Retinal pigment epithelial cell (primary cell): ENCODE measurements around the gene EVL.

ENCODE experiments used
- DNase-seq: peaks from one replicate; pipeline ENCODE4 v3.0.0-alpha.2; 2010; ENCODE audit warnings: low read depth
- H3K4me3 ChIP-seq: 2 replicates; pipeline ENCODE4 v1.5.1; 2011; ENCODE audit warnings: mild to moderate bottlenecking, low read length, control low read depth, moderate library complexity
- TF ChIP-seq, protein P1 (sequence below): conservative IDR thresholded peaks from 2 replicates; pipeline ENCODE4 v1.5.1; 2011; ENCODE audit warnings: low read depth, low read length, control low read depth, inconsistent platforms

Gene EVL

DNA sequence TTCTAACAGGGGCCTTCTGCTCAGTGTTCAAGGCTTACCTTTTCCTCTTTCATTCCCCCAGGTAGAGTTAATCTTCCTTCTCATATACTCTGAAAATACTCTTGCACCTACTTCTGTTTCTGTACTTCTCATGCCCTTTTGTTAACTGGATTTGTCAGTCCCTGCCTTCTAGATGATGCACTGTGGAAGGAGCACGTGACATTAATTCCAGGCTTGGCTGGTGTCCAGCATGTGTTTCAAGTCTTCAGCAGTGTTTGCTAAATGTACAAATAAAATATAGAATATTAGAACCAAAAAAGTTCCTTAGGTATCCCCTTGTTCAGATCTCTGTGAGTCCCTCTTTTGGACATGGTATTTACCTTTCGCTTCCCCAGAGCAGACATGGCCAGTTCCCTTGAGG lies 27.9 kb upstream of the EVL start:
- H3K4me3 ChIP-seq: no peak overlapping the region
- peak; percentile 69 for DNase-seq
- TF ChIP-seq, protein P1, sequence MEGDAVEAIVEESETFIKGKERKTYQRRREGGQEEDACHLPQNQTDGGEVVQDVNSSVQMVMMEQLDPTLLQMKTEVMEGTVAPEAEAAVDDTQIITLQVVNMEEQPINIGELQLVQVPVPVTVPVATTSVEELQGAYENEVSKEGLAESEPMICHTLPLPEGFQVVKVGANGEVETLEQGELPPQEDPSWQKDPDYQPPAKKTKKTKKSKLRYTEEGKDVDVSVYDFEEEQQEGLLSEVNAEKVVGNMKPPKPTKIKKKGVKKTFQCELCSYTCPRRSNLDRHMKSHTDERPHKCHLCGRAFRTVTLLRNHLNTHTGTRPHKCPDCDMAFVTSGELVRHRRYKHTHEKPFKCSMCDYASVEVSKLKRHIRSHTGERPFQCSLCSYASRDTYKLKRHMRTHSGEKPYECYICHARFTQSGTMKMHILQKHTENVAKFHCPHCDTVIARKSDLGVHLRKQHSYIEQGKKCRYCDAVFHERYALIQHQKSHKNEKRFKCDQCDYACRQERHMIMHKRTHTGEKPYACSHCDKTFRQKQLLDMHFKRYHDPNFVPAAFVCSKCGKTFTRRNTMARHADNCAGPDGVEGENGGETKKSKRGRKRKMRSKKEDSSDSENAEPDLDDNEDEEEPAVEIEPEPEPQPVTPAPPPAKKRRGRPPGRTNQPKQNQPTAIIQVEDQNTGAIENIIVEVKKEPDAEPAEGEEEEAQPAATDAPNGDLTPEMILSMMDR: no peak

DNA sequence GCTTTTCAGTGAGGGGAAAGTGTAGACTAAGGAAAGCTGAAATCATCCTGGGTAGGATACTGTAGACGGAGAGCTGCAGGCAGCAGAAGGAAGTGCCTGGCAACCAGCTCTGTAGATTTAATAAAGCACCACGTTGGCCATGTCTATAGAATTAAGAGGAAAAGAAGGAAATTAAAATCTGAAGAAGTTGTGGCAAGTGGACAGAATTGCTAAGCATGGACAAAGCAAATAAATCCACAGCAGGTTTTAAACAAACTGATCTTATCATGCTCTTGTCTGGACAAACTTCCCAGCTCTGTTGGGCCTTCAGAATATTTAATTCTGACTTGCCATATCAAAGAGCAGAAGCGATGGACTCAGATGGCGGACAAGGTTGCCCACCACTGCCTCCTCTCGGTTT lies 27.2 kb upstream of the EVL start:
- H3K4me3 ChIP-seq: no peak overlapping the region
- DNase-seq: no peak
- TF ChIP-seq, protein P1: no peak

DNA sequence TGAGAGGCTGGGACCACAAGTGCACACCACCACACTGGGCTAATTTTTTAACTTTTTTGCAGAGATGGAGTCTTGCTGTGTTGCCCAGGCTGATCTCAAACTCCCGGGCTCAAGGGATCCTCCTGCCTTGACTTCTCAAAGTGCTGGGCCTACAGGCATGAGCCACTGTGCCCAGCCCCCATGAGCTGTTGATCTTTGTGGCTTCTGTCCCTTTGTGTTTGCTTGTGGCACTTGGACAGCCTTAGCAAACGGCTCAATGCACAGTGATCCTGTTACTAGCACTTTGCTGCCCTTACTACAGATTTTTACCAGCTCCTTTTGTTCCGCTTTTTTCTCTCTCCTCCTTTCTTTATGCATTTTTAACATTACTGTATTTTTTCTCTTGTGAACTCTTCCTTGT lies 25.3 kb upstream of the EVL start:
- TF ChIP-seq, protein P1: no peak
- no peak for DNase-seq

DNA sequence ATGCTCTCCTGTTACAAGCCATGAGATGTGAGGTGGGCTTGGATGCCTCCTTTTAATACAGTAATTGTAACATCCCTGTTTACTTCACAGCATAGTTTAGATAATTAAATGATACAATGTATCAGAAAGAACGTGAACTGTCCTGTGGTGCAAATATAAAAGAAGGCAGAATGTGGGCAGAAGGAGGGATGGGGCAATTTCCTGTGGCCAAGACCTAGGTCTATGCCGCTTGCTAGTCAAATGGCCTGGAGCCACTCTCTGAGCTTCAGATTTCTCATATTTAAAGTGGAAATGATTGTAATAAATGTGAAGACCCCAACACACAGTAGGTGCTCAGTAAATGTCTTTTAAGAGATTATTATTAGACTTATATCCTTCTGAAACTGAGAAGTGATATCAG lies 24.0 kb upstream of the EVL start:
- no peak for DNase-seq
- H3K4me3 ChIP-seq: no peak overlapping the region
- TF ChIP-seq, protein P1: no peak

More for the DNA sequence above, 25.3 kb upstream of the EVL start:
- no peak overlapping the region for H3K4me3 ChIP-seq

DNA sequence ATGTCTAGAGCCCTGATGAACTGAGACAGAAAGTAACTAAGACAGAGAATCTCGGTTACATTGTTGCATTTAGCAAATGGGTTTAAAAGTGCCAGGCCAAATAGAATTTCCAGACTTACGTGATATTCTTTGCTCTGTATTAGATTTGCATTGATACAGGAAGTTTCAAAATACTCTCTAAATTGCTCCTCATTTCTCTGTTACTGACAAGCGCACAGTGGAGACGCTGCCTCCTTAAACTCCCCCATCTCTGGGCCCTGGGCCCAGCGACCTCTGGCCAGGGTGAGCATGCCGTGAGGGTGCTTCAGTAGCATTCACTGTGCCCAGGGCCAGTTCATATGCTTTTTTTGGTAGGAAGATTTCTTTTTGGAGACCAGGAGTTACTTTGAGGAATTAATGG lies 22.9 kb upstream of the EVL start:
- TF ChIP-seq, protein P1: no peak

DNA sequence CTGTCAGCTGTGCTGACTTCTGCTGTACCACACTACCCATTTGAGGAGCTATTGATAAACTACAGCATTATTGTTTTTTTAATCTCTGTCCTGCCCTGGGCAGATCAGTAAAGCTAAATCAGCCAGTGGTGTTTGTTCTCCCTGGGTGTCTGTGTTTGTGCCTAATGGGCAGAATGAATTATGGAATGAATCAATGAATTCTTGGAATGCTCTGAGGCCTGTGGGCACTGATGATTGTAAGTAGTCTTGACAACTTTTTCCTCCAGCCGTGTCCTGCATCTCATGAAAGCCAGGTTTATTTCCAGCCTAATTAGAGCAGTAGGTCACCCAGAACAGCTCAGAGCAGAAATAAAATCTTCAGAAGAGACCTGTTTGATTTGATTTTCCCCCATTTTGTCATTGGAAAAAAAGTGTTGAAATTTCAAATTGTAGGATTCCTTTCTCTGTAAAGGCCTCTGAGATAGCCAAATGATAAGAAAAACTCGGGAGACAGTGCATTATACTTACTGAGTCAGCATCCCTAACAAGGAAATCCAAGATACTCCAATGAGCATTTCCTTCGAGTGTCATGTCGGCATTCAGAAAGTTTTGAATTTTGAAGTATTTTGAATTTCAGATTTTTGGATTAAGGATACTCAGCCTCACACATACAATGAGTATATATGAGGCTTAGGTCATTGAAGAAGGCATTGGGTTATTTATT lies 19.4 kb upstream of the EVL start:
- TF ChIP-seq, protein P1: no peak
- peak; percentile 90 for DNase-seq
- H3K4me3 ChIP-seq: no peak overlapping the region

More for the DNA sequence above, 22.9 kb upstream of the EVL start:
- no peak for DNase-seq
- H3K4me3 ChIP-seq: no peak overlapping the region

DNA sequence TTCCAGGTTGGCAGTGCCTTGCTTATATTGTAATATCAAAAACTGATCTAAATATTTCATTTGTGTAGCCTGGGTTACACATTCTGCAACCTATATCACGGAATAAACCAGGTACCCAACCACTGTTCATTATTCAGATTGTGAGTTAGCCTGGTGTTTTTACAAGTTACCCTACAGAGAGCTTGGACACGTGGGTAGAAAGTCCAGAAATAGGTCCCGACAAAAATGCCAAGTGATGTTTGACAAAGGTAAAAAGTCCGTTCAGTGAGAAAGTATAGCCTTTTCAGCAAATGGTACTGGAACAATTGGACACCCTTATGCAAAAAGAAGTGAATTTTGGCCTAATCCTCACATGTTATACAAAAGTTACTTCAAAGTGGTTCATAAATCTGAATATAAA lies 17.6 kb upstream of the EVL start:
- DNase-seq: no peak
- H3K4me3 ChIP-seq: no peak overlapping the region
- TF ChIP-seq, protein P1: no peak
